HCT116 (cell line): ENCODE measurements around the gene TOB2. TPM values are rescaled to one million over a fixed set of nuclear protein-coding genes. Genes with fewer than 3 reads are reported as not detected.

Experiments used
- ATAC-seq: fragments of 200-7000 bp; cut with Tn5 transposase; 2 replicates; pipeline ENCODE4 v1.9.1; 2020; ENCODE audit warnings: mild to moderate bottlenecking, moderate library complexity
- BruUV-seq: library from RNA; stranded (reverse); fragments of 400-500 nt; replicated peaks from 2 replicates; lab custom pipeline; 2021; lab: Mats Ljungman, UMichigan
- CTCF ChIA-PET: fragments of 300-600 bp; sonication (Branson Sonifier 250); formaldehyde crosslinking; loops from one replicate; lab custom pipeline; 2021; ENCODE audit warnings: antibody characterized with exemption; lab: Charles Lee
- POLR2A ChIA-PET: fragments of 300-600, 350-600 bp; sonication (Branson Sonifier 250); formaldehyde crosslinking; loops from one replicate; lab custom pipeline; 2021; ENCODE audit warnings: antibody characterized with exemption; lab: Charles Lee
- RAD21 ChIA-PET, 2 experiments: fragments of 300-600 bp; sonication (Branson Sonifier 250); formaldehyde crosslinking; loops; one replicate each; lab custom pipeline; 2023; ENCODE audit warnings: low total read pairs in 2 of 2; ENCODE audit not compliant: uncharacterized antibody in 2 of 2, unreplicated experiment in 2 of 2, low non-redundant PET in 1 of 2; lab: Charles Lee
- DNase-seq: peaks from one replicate; pipeline ENCODE4 v3.0.0-alpha.2; 2010; ENCODE audit warnings: low read depth, low spot score
- H2AFZ ChIP-seq: fragments of 200-600 bp; shearing (Covaris generic), sonication (generic); 2 replicates; pipeline ENCODE4 v1.6.1; 2017; ENCODE audit warnings: low read depth, mixed run types, mixed read lengths, antibody characterized with exemption, low read length; ENCODE audit not compliant: poor library complexity, severe bottlenecking
- H3K27ac ChIP-seq: 2 replicates; pipeline ENCODE4 v1.5.1; 2012; ENCODE audit warnings: low read depth, low read length
- H3K27me3 ChIP-seq: fragments of 200-600 bp; sonication (generic); 2 replicates; pipeline ENCODE4 v1.6.1; 2016; ENCODE audit warnings: mixed run types, low read length, mixed read lengths; ENCODE audit not compliant: insufficient read depth
- H3K36me3 ChIP-seq, 2 experiments: fragments of 200-500 bp in 1 of 2; fragments of 200-600 bp in 1 of 2; sonication (Bioruptor generic) in 1 of 2; sonication (generic) in 1 of 2; 2 replicates each; pipeline versions ENCODE4 v1.5.1 to v1.6.1; 2014 to 2016; ENCODE audit warnings: low read length in 2 of 2, inconsistent platforms in 1 of 2, mixed read lengths in 1 of 2, mixed run types in 1 of 2; ENCODE audit not compliant: insufficient read depth in 2 of 2, control insufficient read depth in 1 of 2
- H3K4me1 ChIP-seq, 2 experiments: fragments of 200-600 bp in 1 of 2; sonication (generic) in 1 of 2; 2 replicates each; pipeline versions ENCODE4 v1.5.1 to v1.6.1; 2012 to 2017; ENCODE audit warnings: low read length in 2 of 2, inconsistent platforms in 1 of 2, mild to moderate bottlenecking in 1 of 2, mixed read lengths in 1 of 2, mixed run types in 1 of 2, moderate library complexity in 1 of 2; ENCODE audit not compliant: insufficient read depth in 2 of 2, control insufficient read depth in 1 of 2
- H3K4me2 ChIP-seq: fragments of 200-600 bp; sonication (generic); 2 replicates; pipeline ENCODE4 v1.6.1; 2017; ENCODE audit warnings: mixed run types, low read length, mixed read lengths
- H3K4me3 ChIP-seq, 2 experiments: fragments of 200-600 bp in 1 of 2; sonication (generic) in 1 of 2; replicated peaks in 1 of 2; 2 replicates each; pipeline ENCODE4 v1.5.1; 2011 to 2016; ENCODE audit warnings: low read length in 2 of 2, control low read depth in 1 of 2, low read depth in 1 of 2, mild to moderate bottlenecking in 1 of 2, mixed read lengths in 1 of 2, mixed run types in 1 of 2
- H3K79me2 ChIP-seq: fragments of 200-600 bp; sonication (generic); 2 replicates; pipeline ENCODE4 v1.6.1; 2017; ENCODE audit warnings: mild to moderate bottlenecking, mixed run types, low read length, moderate library complexity, mixed read lengths; ENCODE audit not compliant: insufficient read depth
- H3K9ac ChIP-seq: fragments of 200-600 bp; sonication (generic); 2 replicates; pipeline ENCODE4 v1.6.1; 2016; ENCODE audit warnings: low read length, mixed read lengths
- H3K9me2 ChIP-seq: fragments of 200-600 bp; sonication (generic), shearing (Covaris generic); 2 replicates; pipeline ENCODE4 v1.6.1; 2017; ENCODE audit warnings: mixed run types, mild to moderate bottlenecking, moderate library complexity; ENCODE audit not compliant: insufficient read depth
- H3K9me3 ChIP-seq, 2 experiments: fragments of 200-500 bp in 1 of 2; fragments of 200-600 bp in 1 of 2; sonication (Bioruptor generic) in 1 of 2; sonication (generic) in 1 of 2; 2 replicates each; pipeline ENCODE4 v1.6.1; 2014 to 2017; ENCODE audit warnings: low read length in 2 of 2, mixed read lengths in 2 of 2, inconsistent platforms in 1 of 2, low read depth in 1 of 2, mild to moderate bottlenecking in 1 of 2, mixed run types in 1 of 2, moderate library complexity in 1 of 2; ENCODE audit not compliant: control insufficient read depth in 1 of 2, insufficient read depth in 1 of 2
- H4K20me1 ChIP-seq: fragments of 200-600 bp; sonication (generic), shearing (Covaris generic); 2 replicates; pipeline ENCODE4 v1.6.1; 2017; ENCODE audit warnings: mixed run types, mild to moderate bottlenecking, moderate library complexity; ENCODE audit not compliant: insufficient read depth
- CEBPB ChIP-seq: IDR thresholded peaks from 2 replicates; pipeline ENCODE4 v1.6.1; 2012; ENCODE audit warnings: low read depth
- EGR1 ChIP-seq: IDR thresholded peaks from 2 replicates; pipeline ENCODE4 v1.6.1; 2012; ENCODE audit warnings: low read depth
- ELF1 ChIP-seq: IDR thresholded peaks from 2 replicates; pipeline ENCODE4 v1.6.1; 2012; ENCODE audit warnings: low read depth, borderline replicate concordance
- EZH2phosphoT487 ChIP-seq: fragments of 200-600 bp; IDR thresholded peaks from 2 replicates; pipeline ENCODE4 v1.6.1; 2018; ENCODE audit warnings: antibody characterized with exemption, borderline replicate concordance
- FOSL1 ChIP-seq: IDR thresholded peaks from 2 replicates; pipeline ENCODE4 v1.6.1; 2012; ENCODE audit warnings: low read depth
- POLR2A ChIP-seq: IDR thresholded peaks from 2 replicates; pipeline ENCODE4 v1.7.0; 2011; ENCODE audit warnings: borderline replicate concordance; ENCODE audit not compliant: insufficient read depth, insufficient read length; ENCODE audit errors: extremely low read depth
- RAD21 ChIP-seq: IDR thresholded peaks from 2 replicates; pipeline ENCODE4 v1.6.1; 2012; ENCODE audit warnings: low read depth, mild to moderate bottlenecking
- SRF ChIP-seq: IDR thresholded peaks from 2 replicates; pipeline ENCODE4 v1.6.1; 2012; ENCODE audit warnings: low read depth
- TCF7L2 ChIP-seq: IDR thresholded peaks from 2 replicates; pipeline ENCODE4 v1.7.0; 2011; ENCODE audit warnings: borderline replicate concordance, inconsistent platforms; ENCODE audit not compliant: insufficient read depth, insufficient read length; ENCODE audit errors: extremely low read depth
- intact Hi-C: fragments of 100-400 bp; cut with micrococcal nuclease; formaldehyde crosslinking; loops from 2 replicates; pipeline ENCODE4 v1.10.0; 2022
- total RNA-seq: library from RNA; stranded (reverse); gene quantifications from one replicate; pipeline ENCODE4 v1.2.1, GENCODE V29; 2021; ENCODE audit not compliant: unreplicated experiment
- TF ChIP-seq, protein P1 (sequence below): IDR thresholded peaks from 2 replicates; pipeline ENCODE4 v1.6.1; 2012; ENCODE audit warnings: low read depth
- TF ChIP-seq, protein P2 (sequence below): IDR thresholded peaks from 2 replicates; pipeline ENCODE4 v1.6.1; 2012
- TF ChIP-seq, protein P3 (sequence below): IDR thresholded peaks from 2 replicates; pipeline ENCODE4 v1.6.1; 2011; ENCODE audit warnings: mild to moderate bottlenecking, low read length, moderate library complexity; ENCODE audit not compliant: insufficient replicate concordance; ENCODE audit errors: extremely low read depth

TOB2 gene
- total RNA-seq, 1 experiment from 2014 or later: 55.2 TPM

DNA sequence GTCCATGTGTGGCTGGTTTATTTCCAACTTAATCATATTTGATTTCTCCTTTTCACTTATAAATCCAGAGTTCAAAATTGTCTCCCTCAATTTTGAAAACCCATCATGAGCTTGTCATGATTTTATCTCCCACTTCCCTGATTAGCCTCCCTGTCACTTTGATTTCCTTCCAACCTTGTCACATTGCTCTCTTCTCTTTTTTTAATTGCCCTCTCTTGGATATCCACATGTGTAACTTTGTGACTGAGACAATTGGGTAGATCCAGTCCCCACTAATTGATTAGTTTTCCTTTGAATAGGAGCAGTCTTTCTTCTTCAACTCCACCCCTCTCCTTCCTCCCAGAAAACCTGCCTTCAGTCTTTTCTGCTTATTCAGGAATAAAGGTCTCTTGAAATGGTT is 62.5 kb downstream of the TOB2 start:
- ChIA-PET CTCF (no interaction called here), RAD21 (no interaction called here), POLR2A (interaction anchor here (1.2 kb wide), 1 partner anchor 63 kb away, joined by 4 read pairs; the partner anchor contains the start of gene TOB2)
- Histone ChIP-seq H3K36me3 (peaks cover 0 to 8% of the 10 kb centered on the region in 2 experiments; a peak in 3 of 4 replicates), H3K9me3 (no peaks in the 10 kb centered on the region), H3K27me3 (no peaks in the 10 kb centered on the region), H3K27ac (no peak overlapping the region), H3K9ac (no peak overlapping the region), H4K20me1 (no peaks in the 10 kb centered on the region), H3K79me2 (no peaks in the 10 kb centered on the region), H3K4me1 (peaks cover 14 to 32% of the 10 kb centered on the region in 2 experiments), H3K9me2 (no peaks in the 10 kb centered on the region), H3K4me2 (no peak overlapping the region), H3K4me3 (no peak overlapping the region)
- DNase-seq (no peak), ATAC-seq (no peak)
- no TSS peak for BruUV-seq
- intact Hi-C loops: no loop called here
- TF ChIP-seq, protein P1, sequence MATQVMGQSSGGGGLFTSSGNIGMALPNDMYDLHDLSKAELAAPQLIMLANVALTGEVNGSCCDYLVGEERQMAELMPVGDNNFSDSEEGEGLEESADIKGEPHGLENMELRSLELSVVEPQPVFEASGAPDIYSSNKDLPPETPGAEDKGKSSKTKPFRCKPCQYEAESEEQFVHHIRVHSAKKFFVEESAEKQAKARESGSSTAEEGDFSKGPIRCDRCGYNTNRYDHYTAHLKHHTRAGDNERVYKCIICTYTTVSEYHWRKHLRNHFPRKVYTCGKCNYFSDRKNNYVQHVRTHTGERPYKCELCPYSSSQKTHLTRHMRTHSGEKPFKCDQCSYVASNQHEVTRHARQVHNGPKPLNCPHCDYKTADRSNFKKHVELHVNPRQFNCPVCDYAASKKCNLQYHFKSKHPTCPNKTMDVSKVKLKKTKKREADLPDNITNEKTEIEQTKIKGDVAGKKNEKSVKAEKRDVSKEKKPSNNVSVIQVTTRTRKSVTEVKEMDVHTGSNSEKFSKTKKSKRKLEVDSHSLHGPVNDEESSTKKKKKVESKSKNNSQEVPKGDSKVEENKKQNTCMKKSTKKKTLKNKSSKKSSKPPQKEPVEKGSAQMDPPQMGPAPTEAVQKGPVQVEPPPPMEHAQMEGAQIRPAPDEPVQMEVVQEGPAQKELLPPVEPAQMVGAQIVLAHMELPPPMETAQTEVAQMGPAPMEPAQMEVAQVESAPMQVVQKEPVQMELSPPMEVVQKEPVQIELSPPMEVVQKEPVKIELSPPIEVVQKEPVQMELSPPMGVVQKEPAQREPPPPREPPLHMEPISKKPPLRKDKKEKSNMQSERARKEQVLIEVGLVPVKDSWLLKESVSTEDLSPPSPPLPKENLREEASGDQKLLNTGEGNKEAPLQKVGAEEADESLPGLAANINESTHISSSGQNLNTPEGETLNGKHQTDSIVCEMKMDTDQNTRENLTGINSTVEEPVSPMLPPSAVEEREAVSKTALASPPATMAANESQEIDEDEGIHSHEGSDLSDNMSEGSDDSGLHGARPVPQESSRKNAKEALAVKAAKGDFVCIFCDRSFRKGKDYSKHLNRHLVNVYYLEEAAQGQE: no peak
- TF ChIP-seq SRF: no peak
- TF ChIP-seq, protein P2, sequence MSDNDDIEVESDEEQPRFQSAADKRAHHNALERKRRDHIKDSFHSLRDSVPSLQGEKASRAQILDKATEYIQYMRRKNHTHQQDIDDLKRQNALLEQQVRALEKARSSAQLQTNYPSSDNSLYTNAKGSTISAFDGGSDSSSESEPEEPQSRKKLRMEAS: no peak
- TF ChIP-seq EGR1: no peak
- TF ChIP-seq CEBPB: no peak
- TF ChIP-seq ELF1: no peak
- TF ChIP-seq, protein P3, sequence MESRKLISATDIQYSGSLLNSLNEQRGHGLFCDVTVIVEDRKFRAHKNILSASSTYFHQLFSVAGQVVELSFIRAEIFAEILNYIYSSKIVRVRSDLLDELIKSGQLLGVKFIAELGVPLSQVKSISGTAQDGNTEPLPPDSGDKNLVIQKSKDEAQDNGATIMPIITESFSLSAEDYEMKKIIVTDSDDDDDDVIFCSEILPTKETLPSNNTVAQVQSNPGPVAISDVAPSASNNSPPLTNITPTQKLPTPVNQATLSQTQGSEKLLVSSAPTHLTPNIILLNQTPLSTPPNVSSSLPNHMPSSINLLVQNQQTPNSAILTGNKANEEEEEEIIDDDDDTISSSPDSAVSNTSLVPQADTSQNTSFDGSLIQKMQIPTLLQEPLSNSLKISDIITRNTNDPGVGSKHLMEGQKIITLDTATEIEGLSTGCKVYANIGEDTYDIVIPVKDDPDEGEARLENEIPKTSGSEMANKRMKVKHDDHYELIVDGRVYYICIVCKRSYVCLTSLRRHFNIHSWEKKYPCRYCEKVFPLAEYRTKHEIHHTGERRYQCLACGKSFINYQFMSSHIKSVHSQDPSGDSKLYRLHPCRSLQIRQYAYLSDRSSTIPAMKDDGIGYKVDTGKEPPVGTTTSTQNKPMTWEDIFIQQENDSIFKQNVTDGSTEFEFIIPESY: no peak
- no peak for TF ChIP-seq FOSL1
- no peak for TF ChIP-seq TCF7L2
- TF ChIP-seq RAD21: no peak
- TF ChIP-seq POLR2A: no peak
- no peak for TF ChIP-seq EZH2phosphoT487
- TF ChIP-seq, all 23 proteins: peak for 0
- H2AFZ ChIP-seq: no peak overlapping the region

Other genes with a start within 250 kb of the TOB2 start
- gene L3MBTL2, start 241.5 kb downstream of the TOB2 start, total RNA-seq: 24.7 TPM
- 0.47 TPM for gene CHADL, start 205.9 kb downstream of the TOB2 start, total RNA-seq
- 121 TPM for gene RANGAP1, start 160.6 kb downstream of the TOB2 start, total RNA-seq
- gene ZC3H7B, start 145.3 kb downstream of the TOB2 start, total RNA-seq: 42.0 TPM
- gene TEF, start 64.9 kb downstream of the TOB2 start, total RNA-seq: 16.5 TPM
- gene PHF5A, start 21.9 kb upstream of the TOB2 start, total RNA-seq: 86.0 TPM
- gene ACO2, start 22.3 kb upstream of the TOB2 start, total RNA-seq: 108 TPM
- gene POLR3H, start 97.7 kb upstream of the TOB2 start, total RNA-seq: 62.1 TPM
- gene CSDC2, start 114.2 kb upstream of the TOB2 start, total RNA-seq: 0.22 TPM
- gene PMM1, start 143.0 kb upstream of the TOB2 start, total RNA-seq: 31.7 TPM
- 40.8 TPM for gene DESI1, start 174.2 kb upstream of the TOB2 start, total RNA-seq
- 588 TPM for gene XRCC6, start 174.5 kb upstream of the TOB2 start, total RNA-seq
- gene SNU13, start 242.1 kb upstream of the TOB2 start, total RNA-seq: 283 TPM